Adipocyte (in vitro differentiated cells): ENCODE measurements around the gene TMEFF2.
"Not testable (repeated sequence)": the region's sequence is repeated elsewhere in the genome, so short reads cannot be mapped to it uniquely, and the experiment has no call there.

Source experiments
- DNase-seq: peaks from one replicate; pipeline ENCODE4 v3.0.0-alpha.2; 2015; ENCODE audit warnings: low read depth
- H3K27me3 ChIP-seq: replicated peaks from 2 replicates; pipeline ENCODE4 v1.7.0; 2013; ENCODE audit warnings: mild to moderate bottlenecking, low read length, moderate library complexity; ENCODE audit not compliant: control insufficient read depth, insufficient read depth
- H3K36me3 ChIP-seq: 2 replicates; pipeline ENCODE4 v1.7.0; 2013; ENCODE audit warnings: low read length, mild to moderate bottlenecking, moderate library complexity; ENCODE audit not compliant: control insufficient read depth, insufficient read depth, severe bottlenecking
- H3K4me1 ChIP-seq: 2 replicates; pipeline ENCODE4 v1.7.0; 2013; ENCODE audit warnings: mild to moderate bottlenecking, low read length, moderate library complexity; ENCODE audit not compliant: control insufficient read depth, insufficient read depth
- H3K4me3 ChIP-seq: 2 replicates; pipeline ENCODE4 v1.7.0; 2013; ENCODE audit warnings: mild to moderate bottlenecking, low read length, moderate library complexity
- H3K9ac ChIP-seq: 2 replicates; pipeline ENCODE4 v1.7.0; 2013; ENCODE audit warnings: mild to moderate bottlenecking, low read length, moderate library complexity
- H3K9me3 ChIP-seq: 2 replicates; pipeline ENCODE4 v1.7.0; 2013; ENCODE audit warnings: mild to moderate bottlenecking, low read length, moderate library complexity; ENCODE audit not compliant: control insufficient read depth

Gene TMEFF2

DNA sequence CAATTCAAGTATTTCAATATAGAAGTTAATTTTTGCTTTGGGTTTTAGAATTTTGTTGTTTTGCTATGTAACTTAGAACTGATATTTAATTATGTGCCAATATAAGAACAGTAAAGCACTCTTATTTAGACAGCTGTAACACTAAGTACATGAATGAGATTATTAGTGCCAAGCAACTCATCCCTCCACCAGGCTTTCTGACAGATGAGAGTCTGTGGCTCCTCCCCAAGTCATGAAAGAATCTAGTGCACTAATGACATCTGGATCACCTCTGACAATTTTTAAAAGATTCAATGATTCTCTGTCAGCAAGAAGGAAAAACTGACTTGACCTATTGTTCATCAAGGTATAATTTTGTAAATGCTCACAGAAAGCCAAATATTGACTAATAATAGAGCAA, 67.8 kb downstream of the TMEFF2 start:
- Histone ChIP-seq H3K4me3 (peak overlapping the region; percentile 25), H3K9me3 (no peaks in the 10 kb centered on the region), H3K4me1 (peaks cover 64% of the 10 kb centered on the region), H3K36me3 (no peaks in the 10 kb centered on the region), H3K9ac (peak overlapping the region; percentile 52), H3K27me3 (no peaks in the 10 kb centered on the region)
- no peak for DNase-seq

GRCh38 chr2:192126426-192126825, 68.3 kb downstream of the TMEFF2 start:
- Histone ChIP-seq H3K9me3 (no peaks in the 10 kb centered on the region), H3K4me3 (no peak overlapping the region), H3K27me3 (no peaks in the 10 kb centered on the region), H3K9ac (peak overlapping the region; percentile 52), H3K4me1 (peaks cover 64% of the 10 kb centered on the region), H3K36me3 (no peaks in the 10 kb centered on the region)
- DNase-seq, result peak; percentile 22

- H3K27me3 ChIP-seq, result no peaks in the 10 kb centered on the region
- H3K36me3 ChIP-seq, result no peaks in the 10 kb centered on the region
- H3K9ac ChIP-seq, result peak overlapping the region; percentile 64
- peaks cover 64% of the 10 kb centered on the region for H3K4me1 ChIP-seq
- DNase-seq, result peak; percentile 65
- peak overlapping the region; percentile 40 for H3K4me3 ChIP-seq
- no peaks in the 10 kb centered on the region for H3K9me3 ChIP-seq
Measured at GRCh38 chr2:192124571-192124970, 70.2 kb downstream of the TMEFF2 start.

DNA sequence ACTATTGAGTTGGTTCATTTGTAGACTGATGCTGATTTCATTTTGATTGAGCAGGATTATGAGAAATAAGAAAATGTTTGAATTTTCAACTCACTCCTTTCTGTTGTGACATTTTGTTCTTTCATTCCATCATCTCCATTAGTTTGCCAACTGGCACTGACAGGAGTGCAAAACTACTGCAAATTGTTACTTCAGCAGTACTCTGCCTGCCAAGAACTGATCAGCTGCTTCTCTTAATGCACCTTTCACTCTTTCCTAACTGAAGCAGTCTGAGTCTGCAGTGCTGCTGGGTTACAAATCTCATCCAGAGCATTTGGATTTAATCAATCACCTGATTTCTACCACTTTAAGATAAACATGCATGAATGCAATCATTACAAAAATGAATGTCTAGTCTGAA, 70.9 kb downstream of the TMEFF2 start:
- no peaks in the 10 kb centered on the region for H3K36me3 ChIP-seq
- DNase-seq, result peak; percentile 78
- peak overlapping the region; percentile 64 for H3K9ac ChIP-seq
- peak overlapping the region; percentile 40 for H3K4me3 ChIP-seq
- peaks cover 61% of the 10 kb centered on the region for H3K4me1 ChIP-seq
- H3K27me3 ChIP-seq, result no peaks in the 10 kb centered on the region
- no peaks in the 10 kb centered on the region for H3K9me3 ChIP-seq

DNA sequence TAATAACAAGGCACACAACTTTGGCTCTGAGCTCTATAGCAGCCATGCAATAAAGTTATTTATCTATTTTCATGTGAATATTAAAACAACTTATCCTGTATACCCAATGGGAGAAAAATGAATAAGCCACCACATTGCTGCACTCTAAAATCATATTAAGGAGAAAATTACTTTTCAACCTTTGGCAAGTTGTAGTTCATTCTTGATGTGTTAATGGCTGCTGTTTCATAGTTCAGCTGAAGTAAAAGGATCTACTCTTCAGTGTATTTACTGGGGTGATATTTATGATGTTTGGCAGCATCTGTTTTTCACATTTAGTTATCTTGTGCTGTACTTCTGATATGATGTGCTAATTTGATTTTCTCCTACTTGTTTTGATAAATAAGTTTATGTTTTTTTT, 71.8 kb downstream of the TMEFF2 start:
- H3K9ac ChIP-seq, result peak overlapping the region; percentile 21
- H3K4me3 ChIP-seq, result no peak overlapping the region
- H3K4me1 ChIP-seq, result peaks cover 52% of the 10 kb centered on the region
- no peaks in the 10 kb centered on the region for H3K27me3 ChIP-seq
- DNase-seq, result no peak
- no peaks in the 10 kb centered on the region for H3K9me3 ChIP-seq
- no peaks in the 10 kb centered on the region for H3K36me3 ChIP-seq

DNA sequence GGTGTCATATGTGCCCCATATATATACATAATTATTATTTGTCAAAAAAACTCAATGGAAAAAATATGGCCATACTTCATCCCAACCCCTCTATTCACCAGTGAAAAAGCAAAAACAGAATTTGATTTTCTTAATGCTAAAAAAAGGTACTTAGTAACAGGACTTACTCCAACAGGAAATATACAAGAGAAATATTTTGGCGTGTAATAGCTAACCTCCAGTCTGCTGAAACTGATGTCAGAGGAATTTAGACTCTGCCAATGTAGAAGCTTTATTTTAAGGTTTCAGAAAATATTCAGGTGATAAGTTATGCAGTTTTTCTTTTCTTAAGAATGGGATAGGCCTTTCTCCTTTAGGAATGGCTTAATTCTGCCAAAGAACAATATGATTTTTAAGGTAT, 72.6 kb downstream of the TMEFF2 start:
- H3K27me3 ChIP-seq, result no peaks in the 10 kb centered on the region
- DNase-seq, result no peak

DNA sequence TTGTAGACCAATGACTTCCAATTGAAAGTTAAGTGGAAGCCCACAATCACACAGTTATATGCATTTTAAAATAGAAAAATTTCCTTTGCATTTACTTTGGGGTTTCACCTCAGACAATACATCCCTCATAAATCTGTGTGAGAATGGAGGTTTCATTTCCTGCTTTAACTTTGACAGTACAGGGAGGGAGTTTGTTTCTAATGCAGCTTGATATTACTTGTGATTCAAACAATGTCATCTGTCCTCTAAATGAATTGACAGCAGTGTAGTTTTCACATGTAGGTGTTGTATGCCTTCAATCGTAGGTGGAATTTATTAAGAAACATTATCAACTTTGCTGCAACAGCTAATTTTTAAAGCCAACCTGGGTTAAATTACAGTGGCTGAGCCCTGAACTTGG, 75.2 kb downstream of the TMEFF2 start:
- DNase-seq, result no peak

More for the DNA sequence above, 72.6 kb downstream of the TMEFF2 start:
- peaks cover 44% of the 10 kb centered on the region for H3K4me1 ChIP-seq
- H3K9ac ChIP-seq, result no peak overlapping the region
- no peak overlapping the region for H3K4me3 ChIP-seq
- H3K36me3 ChIP-seq, result no peaks in the 10 kb centered on the region
- H3K9me3 ChIP-seq, result peaks cover 3% of the 10 kb centered on the region

DNA sequence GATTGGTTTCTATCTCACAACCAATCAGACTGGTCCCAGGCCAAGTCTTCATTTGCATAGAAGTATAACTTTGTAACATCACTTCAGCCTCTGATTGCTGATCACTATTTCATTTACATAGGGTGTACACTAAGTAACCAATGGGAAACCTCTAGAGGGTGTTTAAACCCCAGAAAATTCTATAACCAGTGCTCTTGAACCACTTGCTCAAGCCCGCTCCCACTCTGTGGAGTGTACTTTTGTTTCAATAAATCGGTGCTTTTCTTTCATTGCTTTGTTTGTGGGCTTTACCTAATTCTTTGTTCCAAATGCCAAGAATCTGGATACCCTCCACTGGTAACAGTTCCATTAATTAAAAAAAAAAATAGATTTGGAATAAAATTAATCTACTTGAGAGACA, 77.0 kb downstream of the TMEFF2 start:
- Histone ChIP-seq H3K4me3 (no peak overlapping the region), H3K27me3 (no peaks in the 10 kb centered on the region), H3K36me3 (no peaks in the 10 kb centered on the region), H3K9ac (no peak overlapping the region), H3K4me1 (peaks cover 8% of the 10 kb centered on the region), H3K9me3 (peaks cover 8% of the 10 kb centered on the region)
- DNase-seq, result no peak

More for the DNA sequence above, 75.2 kb downstream of the TMEFF2 start:
- peaks cover 25% of the 10 kb centered on the region for H3K4me1 ChIP-seq
- no peak overlapping the region for H3K9ac ChIP-seq
- peaks cover 8% of the 10 kb centered on the region for H3K9me3 ChIP-seq
- no peaks in the 10 kb centered on the region for H3K36me3 ChIP-seq
- no peaks in the 10 kb centered on the region for H3K27me3 ChIP-seq
- H3K4me3 ChIP-seq, result no peak overlapping the region

DNA sequence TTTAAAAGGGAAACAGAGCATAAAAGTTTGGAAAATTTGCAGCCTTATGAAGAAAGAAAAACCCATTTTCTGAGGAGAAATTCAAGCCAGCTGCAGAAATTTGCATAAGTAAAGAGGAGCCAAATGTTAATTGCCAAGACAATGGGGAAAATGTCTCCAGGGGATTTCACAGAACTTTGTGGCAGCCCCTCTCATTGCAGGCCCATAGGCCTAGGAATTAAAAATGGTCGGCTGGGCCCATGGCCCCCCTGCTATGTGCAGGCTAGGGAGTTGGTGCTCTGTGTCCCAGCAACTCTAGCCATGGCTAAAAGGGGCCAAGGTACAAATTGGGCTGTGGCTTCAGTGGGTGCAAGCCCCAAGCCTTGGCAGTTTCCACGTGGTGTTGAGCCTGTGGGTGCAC, 83.2 kb downstream of the TMEFF2 start:
- DNase-seq, H3K36me3 ChIP-seq, H3K4me3 ChIP-seq, H3K4me1 ChIP-seq, H3K27me3 ChIP-seq, H3K9ac ChIP-seq, H3K9me3 ChIP-seq: not testable (repeated sequence)

DNA sequence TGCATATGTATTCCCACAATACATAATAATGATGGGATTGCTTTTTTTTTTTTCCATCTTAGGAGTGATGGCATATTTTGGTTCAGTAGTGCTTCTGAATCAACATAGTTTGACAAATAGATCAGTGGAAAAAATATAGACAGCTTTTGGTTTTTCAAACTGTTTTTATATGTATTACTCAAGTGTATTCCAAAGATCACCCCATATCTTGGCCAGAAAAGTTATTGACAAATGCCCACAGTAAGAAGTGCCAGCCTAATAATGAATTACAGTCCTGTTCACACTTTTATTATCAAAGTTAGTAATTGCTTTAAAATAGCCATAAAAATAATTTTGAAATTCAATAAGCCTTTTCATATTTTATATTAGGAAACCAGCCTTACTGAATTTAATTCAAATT, 95.0 kb downstream of the TMEFF2 start:
- Histone ChIP-seq H3K27me3 (no peaks in the 10 kb centered on the region), H3K9me3 (no peaks in the 10 kb centered on the region), H3K4me3 (no peak overlapping the region), H3K9ac (no peak overlapping the region), H3K4me1 (no peaks in the 10 kb centered on the region), H3K36me3 (no peaks in the 10 kb centered on the region)
- no peak for DNase-seq

GRCh38 chr2:192098814-192099491, 95.8 kb downstream of the TMEFF2 start:
- no peak for DNase-seq
- H3K36me3 ChIP-seq, result no peaks in the 10 kb centered on the region
- no peaks in the 10 kb centered on the region for H3K9me3 ChIP-seq
- H3K9ac ChIP-seq, result no peak overlapping the region
- H3K4me3 ChIP-seq, result no peak overlapping the region
- H3K27me3 ChIP-seq, result no peaks in the 10 kb centered on the region
- no peaks in the 10 kb centered on the region for H3K4me1 ChIP-seq

DNA sequence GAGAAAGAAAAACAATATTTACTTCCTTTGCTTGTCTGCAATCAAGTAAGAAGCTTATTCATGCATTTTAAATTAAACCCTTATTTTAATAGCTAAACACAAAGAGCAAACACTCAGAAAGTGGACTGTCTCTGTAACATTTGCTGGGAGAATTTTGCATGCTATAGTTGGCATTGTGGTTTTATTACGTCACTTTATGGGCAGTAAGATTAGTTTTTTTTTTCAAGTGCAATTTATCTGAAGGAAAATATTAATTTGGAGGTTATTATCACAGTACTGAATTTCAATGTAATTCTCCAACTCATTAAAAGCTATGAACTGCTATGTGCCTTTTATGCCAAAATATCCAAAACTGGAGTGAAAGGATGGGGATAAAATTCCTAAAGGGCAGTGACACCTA, 103.3 kb downstream of the TMEFF2 start:
- no peak overlapping the region for H3K4me3 ChIP-seq
- H3K36me3 ChIP-seq, result no peaks in the 10 kb centered on the region
- H3K27me3 ChIP-seq, result no peaks in the 10 kb centered on the region
- H3K9me3 ChIP-seq, result no peaks in the 10 kb centered on the region
- H3K9ac ChIP-seq, result no peak overlapping the region
- H3K4me1 ChIP-seq, result peaks cover 15% of the 10 kb centered on the region
- peak; percentile 5 for DNase-seq
